SK-N-SH (cell line): ENCODE measurements around the gene TDRD10. TPM values are rescaled to one million over a fixed set of nuclear protein-coding genes. Genes with fewer than 3 reads are reported as not detected.

ENCODE experiments used
- CTCF ChIA-PET: fragments of 300-600, 350-600 bp; formaldehyde crosslinking; extraction: SDS; loops from one replicate; lab custom pipeline; 2021; lab: Yijun Ruan, JAX
- POLR2A ChIA-PET: fragments of 350-600 bp; sonication (Branson Sonifier 250); formaldehyde crosslinking; extraction: SDS; loops from one replicate; lab custom pipeline; 2020; ENCODE audit warnings: antibody characterized with exemption, inconsistent platforms; lab: Yijun Ruan, JAX
- DNase-seq: peaks from one replicate; pipeline ENCODE4 v3.0.0; 2012
- H2AFZ ChIP-seq: fragments of 200-600 bp; sonication (generic); 2 replicates; pipeline ENCODE4 v1.8.1; 2016; ENCODE audit warnings: antibody characterized with exemption, mild to moderate bottlenecking, low read depth
- H3F3A ChIP-seq: fragments of 200-600 bp; sonication (generic); replicated peaks from 2 replicates; pipeline ENCODE3; 2016; ENCODE audit warnings: antibody characterized with exemption, mild to moderate bottlenecking; ENCODE audit not compliant: insufficient read depth
- H3K27ac ChIP-seq, 2 experiments: fragments of 200-500 bp in 1 of 2; fragments of 200-600 bp in 1 of 2; sonication (Bioruptor generic) in 1 of 2; sonication (generic), shearing (Covaris generic) in 1 of 2; 2 replicates each; pipeline versions ENCODE4 v1.5.1 to v1.6.1; 2014 to 2016; ENCODE audit warnings: low read depth in 2 of 2, inconsistent platforms in 1 of 2, low read length in 1 of 2, mild to moderate bottlenecking in 1 of 2, mixed read lengths in 1 of 2
- H3K27me3 ChIP-seq: fragments of 200-600 bp; sonication (generic), shearing (Covaris generic); 2 replicates; pipeline ENCODE4 v1.6.1; 2016; ENCODE audit warnings: mixed run types; ENCODE audit not compliant: insufficient read depth
- H3K36me3 ChIP-seq, 2 experiments: fragments of 200-500 bp in 1 of 2; fragments of 200-600 bp in 1 of 2; sonication (Bioruptor generic) in 1 of 2; sonication (generic) in 1 of 2; replicated peaks in 1 of 2; 2 replicates each; pipeline versions ENCODE3 to v1.5.1; 2014 to 2016; ENCODE audit warnings: low read length in 1 of 2, mild to moderate bottlenecking in 1 of 2; ENCODE audit not compliant: insufficient read depth in 2 of 2, control insufficient read depth in 1 of 2
- H3K4me1 ChIP-seq, 2 experiments: fragments of 200-500 bp in 1 of 2; fragments of 200-600 bp in 1 of 2; sonication (Bioruptor generic) in 1 of 2; sonication (generic), shearing (Covaris generic) in 1 of 2; 2 replicates each; pipeline versions ENCODE4 v1.5.1 to v1.6.1; 2014 to 2016; ENCODE audit warnings: low read depth in 1 of 2, low read length in 1 of 2, mixed run types in 1 of 2; ENCODE audit not compliant: insufficient read depth in 2 of 2, control insufficient read depth in 1 of 2
- H3K4me2 ChIP-seq: fragments of 200-600 bp; sonication (generic), shearing (Covaris generic); 2 replicates; pipeline ENCODE4 v1.6.1; 2017; ENCODE audit warnings: mixed run types
- H3K4me3 ChIP-seq, 2 experiments: fragments of 200-500 bp in 1 of 2; fragments of 200-600 bp in 1 of 2; sonication (Bioruptor generic) in 1 of 2; sonication (generic), shearing (Covaris generic) in 1 of 2; 2 replicates each; pipeline versions ENCODE4 v1.5.1 to v1.8.1; 2014 to 2016; ENCODE audit warnings: low read depth in 2 of 2, inconsistent platforms in 1 of 2, low read length in 1 of 2, mild to moderate bottlenecking in 1 of 2, mixed read lengths in 1 of 2, moderate library complexity in 1 of 2
- H3K79me2 ChIP-seq: fragments of 200-600 bp; sonication (generic); 2 replicates; pipeline ENCODE4 v1.8.1; 2017; ENCODE audit warnings: mild to moderate bottlenecking; ENCODE audit not compliant: insufficient read depth
- H3K9ac ChIP-seq: fragments of 200-600 bp; sonication (generic); 2 replicates; pipeline ENCODE4 v1.6.1; 2017; ENCODE audit warnings: mixed run types
- H3K9me2 ChIP-seq: fragments of 200-600 bp; sonication (generic); 2 replicates; pipeline ENCODE4 v1.6.1; 2017; ENCODE audit warnings: mixed run types
- H3K9me3 ChIP-seq: fragments of 200-600 bp; sonication (generic); 2 replicates; pipeline ENCODE4 v1.6.1; 2017; ENCODE audit warnings: mixed run types, mild to moderate bottlenecking, moderate library complexity
- H4K20me1 ChIP-seq: fragments of 200-600 bp; sonication (generic); 2 replicates; pipeline ENCODE4 v1.6.1; 2017; ENCODE audit warnings: mild to moderate bottlenecking, mixed run types; ENCODE audit not compliant: insufficient read depth
- EZH2phosphoT487 ChIP-seq: fragments of 200-600 bp; sonication (generic); IDR thresholded peaks from 2 replicates; pipeline ENCODE4 v1.6.1; 2017; ENCODE audit warnings: low read depth, mixed run types, mild to moderate bottlenecking, antibody characterized with exemption, moderate library complexity, borderline replicate concordance
- FOSL2 ChIP-seq: IDR thresholded peaks from 2 replicates; pipeline ENCODE4 v1.4.0; 2012; ENCODE audit warnings: low read depth, mild to moderate bottlenecking, moderate library complexity, borderline replicate concordance
- FOXJ3 ChIP-seq: sonication (generic); formaldehyde crosslinking; IDR thresholded peaks from 2 replicates; pipeline ENCODE4 v1.5.1; 2020; ENCODE audit warnings: mild to moderate bottlenecking, missing genetic modification reagents
- FOXM1 ChIP-seq: IDR thresholded peaks from 2 replicates; pipeline ENCODE4 v1.4.0; 2012; ENCODE audit warnings: low read depth, mild to moderate bottlenecking
- NRF1 ChIP-seq: IDR thresholded peaks from 2 replicates; pipeline ENCODE4 v1.6.1; 2012; ENCODE audit warnings: low read depth, mild to moderate bottlenecking, low read length
- POLR2AphosphoS5 ChIP-seq: IDR thresholded peaks from 2 replicates; pipeline ENCODE4 v1.6.1; 2012; ENCODE audit warnings: low read depth, low read length
- RCOR1 ChIP-seq: fragments of 150-350 bp; IDR thresholded peaks from 2 replicates; pipeline ENCODE4 v1.6.1; 2017; ENCODE audit warnings: antibody characterized with exemption, low read length
- RXRA ChIP-seq: IDR thresholded peaks from 2 replicates; pipeline ENCODE4 v1.4.0; 2012; ENCODE audit warnings: low read depth, mild to moderate bottlenecking, borderline replicate concordance
- SIN3A ChIP-seq: IDR thresholded peaks from 2 replicates; pipeline ENCODE4 v1.6.1; 2012; ENCODE audit warnings: low read depth, mild to moderate bottlenecking, low read length, moderate library complexity, borderline replicate concordance
- TEAD4 ChIP-seq: IDR thresholded peaks from 2 replicates; pipeline ENCODE4 v1.4.0; 2012; ENCODE audit warnings: mild to moderate bottlenecking, borderline replicate concordance; ENCODE audit not compliant: insufficient read depth
- YY1 ChIP-seq: IDR thresholded peaks from 2 replicates; pipeline ENCODE4 v1.4.0; 2012; ENCODE audit warnings: low read depth, mild to moderate bottlenecking
- WGBS: methylation state at CpG from one replicate; pipeline ENCODE4 v1.1.6; 2017; ENCODE audit warnings: low lambda C conversion rate; 5-methylcytosine and 5-hydroxymethylcytosine counted together
- polyA plus RNA-seq, 3 experiments: library from polyadenylated mRNA; depleted of rRNA; stranded (reverse); fragments of >200 nt; gene quantifications; 2 replicates each; pipeline ENCODE4 v1.2.3, GENCODE V29; 2012
- TF ChIP-seq, protein P1 (sequence below): IDR thresholded peaks from 2 replicates; pipeline ENCODE4 v1.4.0; 2012; ENCODE audit warnings: low read depth
- TF ChIP-seq, protein P2 (sequence below): IDR thresholded peaks from 2 replicates; pipeline ENCODE4 v1.4.0; 2012; ENCODE audit warnings: low read depth, borderline replicate concordance
- TF ChIP-seq, protein P3 (sequence below): IDR thresholded peaks from 2 replicates; pipeline ENCODE4; 2012
- TF ChIP-seq, protein P4 (sequence below): fragments of 150-350 bp; IDR thresholded peaks from 2 replicates; pipeline ENCODE4 v1.6.1; 2017; ENCODE audit warnings: antibody characterized with exemption, low read length, low read depth, borderline replicate concordance
- TF ChIP-seq, protein P5 (sequence below): fragments of 150-350 bp; IDR thresholded peaks from 2 replicates; pipeline ENCODE4 v1.6.1; 2016; ENCODE audit warnings: mild to moderate bottlenecking, low read depth, low read length

Gene TDRD10
- polyA plus RNA-seq, 1 of the 3 experiments (the other 2 are of a cell fraction): not detected

DNA sequence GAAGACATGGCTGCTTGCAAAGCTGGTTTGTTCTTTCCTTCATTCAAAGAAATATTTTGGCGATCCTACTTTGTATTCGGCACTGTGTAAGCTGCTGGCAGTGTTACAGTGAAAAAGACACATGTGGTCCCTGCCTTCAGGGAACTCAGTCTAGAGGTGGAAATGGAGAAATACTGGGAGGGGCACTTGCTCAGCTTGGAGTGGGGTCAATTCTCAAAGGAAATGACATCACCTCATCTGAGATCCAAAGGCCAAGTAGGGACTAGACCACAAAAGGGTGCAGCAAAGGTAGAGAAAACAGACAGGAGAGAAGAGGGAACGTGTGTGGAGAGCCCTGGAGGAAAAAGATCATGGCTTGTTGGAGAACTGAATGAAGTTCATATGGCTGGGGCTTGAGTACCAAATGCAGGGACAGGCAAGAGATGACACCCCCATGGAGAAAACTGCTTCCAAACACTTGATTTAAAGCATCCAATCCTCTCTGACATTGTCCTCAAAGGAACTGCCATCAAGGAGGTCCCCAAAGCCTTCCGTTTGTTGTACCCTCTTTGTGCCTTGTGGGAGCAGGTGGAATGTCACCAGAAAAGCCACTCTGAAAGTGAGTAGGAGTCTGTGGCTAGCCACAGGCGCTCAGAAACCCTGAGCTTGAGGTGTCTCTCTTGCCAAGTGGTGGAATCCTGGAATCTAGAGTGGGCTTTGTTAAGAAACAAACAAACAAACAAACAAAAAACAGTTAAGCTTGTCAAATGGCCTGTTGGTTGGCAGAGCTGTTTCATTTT lies 48.3 kb upstream of the TDRD10 start:
- no peaks in the 10 kb centered on the region for H3K79me2 ChIP-seq
- H3K9me3 ChIP-seq: no peaks in the 10 kb centered on the region
- H3K9ac ChIP-seq: no peak overlapping the region
- no peaks in the 10 kb centered on the region for H3K9me2 ChIP-seq
- no peaks in the 10 kb centered on the region for H3K27me3 ChIP-seq
- POLR2A ChIA-PET: no interaction called here
- CTCF ChIA-PET: interaction anchor here (1.2 kb wide), 1 partner anchor 26 kb away, joined by 5 read pairs; no protein-coding TSS in a partner anchor
- H3F3A ChIP-seq: no peaks in the 10 kb centered on the region
- no peaks in the 10 kb centered on the region for H3K36me3 ChIP-seq
- TF ChIP-seq RCOR1: no peak
- TF ChIP-seq EZH2phosphoT487: no peak
- H2AFZ ChIP-seq: peak overlapping the region; percentile 38; the same call in 1 of the 2 replicates
- H3K4me2 ChIP-seq: no peak overlapping the region
- WGBS: 69% methylated on average over 5 of the region's 5 CpGs
- no peaks in the 10 kb centered on the region for H4K20me1 ChIP-seq
- no peak overlapping the region for H3K4me3 ChIP-seq
- 0 out of 4 replicates have a peak, but pooled peaks cover 0 to 6% of the 10 kb centered on the region in 2 experiments for H3K4me1 ChIP-seq
- H3K27ac ChIP-seq: no peak overlapping the region
- DNase-seq: no peak

DNA sequence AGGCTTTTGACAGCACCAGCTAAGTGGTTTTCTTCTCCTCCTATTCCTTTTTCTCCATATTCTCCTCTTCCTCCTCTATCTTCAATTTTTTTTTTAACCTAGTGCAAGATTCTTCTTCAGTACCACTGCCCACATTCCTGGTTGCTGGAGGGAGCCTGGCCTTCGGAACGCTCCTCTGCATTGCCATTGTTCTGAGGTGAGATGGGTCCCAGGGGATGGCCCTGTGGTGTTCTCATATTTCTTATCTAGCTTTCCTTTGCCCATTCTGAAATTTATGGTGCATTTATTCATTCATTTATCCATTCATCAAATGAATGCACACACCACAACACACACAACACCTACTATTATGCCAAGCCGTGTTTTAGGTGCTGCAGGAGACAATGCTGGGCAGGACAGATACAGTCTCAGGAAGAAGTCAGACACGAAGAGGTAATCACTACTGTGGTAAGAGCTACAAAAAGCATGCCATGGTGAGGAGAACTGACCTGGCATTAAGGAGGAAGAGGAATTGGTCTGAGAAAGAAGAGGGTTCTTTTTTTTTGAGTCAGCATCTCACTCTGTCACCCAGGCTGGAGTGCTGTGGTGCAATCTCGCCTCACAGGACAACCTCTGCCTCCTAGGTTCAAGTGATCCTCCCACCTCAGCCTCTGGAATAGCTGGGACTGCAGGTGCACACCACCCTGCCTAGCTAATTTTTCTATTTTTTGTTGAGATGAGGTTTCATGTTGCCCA lies 47.5 kb upstream of the TDRD10 start:
- Histone ChIP-seq H4K20me1 (no peaks in the 10 kb centered on the region), H3K9me2 (no peaks in the 10 kb centered on the region), H3K36me3 (no peaks in the 10 kb centered on the region), H3K27me3 (no peaks in the 10 kb centered on the region)
- no peak for DNase-seq
- TF ChIP-seq SIN3A: no peak
- TF ChIP-seq, protein P1, sequence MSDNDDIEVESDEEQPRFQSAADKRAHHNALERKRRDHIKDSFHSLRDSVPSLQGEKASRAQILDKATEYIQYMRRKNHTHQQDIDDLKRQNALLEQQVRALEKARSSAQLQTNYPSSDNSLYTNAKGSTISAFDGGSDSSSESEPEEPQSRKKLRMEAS: no peak
- TF ChIP-seq POLR2AphosphoS5: no peak
- no peak for TF ChIP-seq NRF1
- TF ChIP-seq, protein P2, sequence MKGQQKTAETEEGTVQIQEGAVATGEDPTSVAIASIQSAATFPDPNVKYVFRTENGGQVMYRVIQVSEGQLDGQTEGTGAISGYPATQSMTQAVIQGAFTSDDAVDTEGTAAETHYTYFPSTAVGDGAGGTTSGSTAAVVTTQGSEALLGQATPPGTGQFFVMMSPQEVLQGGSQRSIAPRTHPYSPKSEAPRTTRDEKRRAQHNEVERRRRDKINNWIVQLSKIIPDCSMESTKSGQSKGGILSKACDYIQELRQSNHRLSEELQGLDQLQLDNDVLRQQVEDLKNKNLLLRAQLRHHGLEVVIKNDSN: no peak
- TF ChIP-seq YY1: no peak
- TF ChIP-seq FOSL2: no peak
- TF ChIP-seq, protein P3, sequence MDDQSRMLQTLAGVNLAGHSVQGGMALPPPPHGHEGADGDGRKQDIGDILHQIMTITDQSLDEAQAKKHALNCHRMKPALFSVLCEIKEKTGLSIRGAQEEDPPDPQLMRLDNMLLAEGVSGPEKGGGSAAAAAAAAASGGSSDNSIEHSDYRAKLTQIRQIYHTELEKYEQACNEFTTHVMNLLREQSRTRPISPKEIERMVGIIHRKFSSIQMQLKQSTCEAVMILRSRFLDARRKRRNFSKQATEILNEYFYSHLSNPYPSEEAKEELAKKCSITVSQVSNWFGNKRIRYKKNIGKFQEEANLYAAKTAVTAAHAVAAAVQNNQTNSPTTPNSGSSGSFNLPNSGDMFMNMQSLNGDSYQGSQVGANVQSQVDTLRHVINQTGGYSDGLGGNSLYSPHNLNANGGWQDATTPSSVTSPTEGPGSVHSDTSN: no peak
- no peak for TF ChIP-seq FOXM1
- TF ChIP-seq FOXJ3 (CRISPR knock-in tag): no peak
- TF ChIP-seq, protein P4, sequence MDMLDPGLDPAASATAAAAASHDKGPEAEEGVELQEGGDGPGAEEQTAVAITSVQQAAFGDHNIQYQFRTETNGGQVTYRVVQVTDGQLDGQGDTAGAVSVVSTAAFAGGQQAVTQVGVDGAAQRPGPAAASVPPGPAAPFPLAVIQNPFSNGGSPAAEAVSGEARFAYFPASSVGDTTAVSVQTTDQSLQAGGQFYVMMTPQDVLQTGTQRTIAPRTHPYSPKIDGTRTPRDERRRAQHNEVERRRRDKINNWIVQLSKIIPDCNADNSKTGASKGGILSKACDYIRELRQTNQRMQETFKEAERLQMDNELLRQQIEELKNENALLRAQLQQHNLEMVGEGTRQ: no peak
- no peak for TF ChIP-seq TEAD4
- TF ChIP-seq RXRA: no peak
- TF ChIP-seq, protein P5, sequence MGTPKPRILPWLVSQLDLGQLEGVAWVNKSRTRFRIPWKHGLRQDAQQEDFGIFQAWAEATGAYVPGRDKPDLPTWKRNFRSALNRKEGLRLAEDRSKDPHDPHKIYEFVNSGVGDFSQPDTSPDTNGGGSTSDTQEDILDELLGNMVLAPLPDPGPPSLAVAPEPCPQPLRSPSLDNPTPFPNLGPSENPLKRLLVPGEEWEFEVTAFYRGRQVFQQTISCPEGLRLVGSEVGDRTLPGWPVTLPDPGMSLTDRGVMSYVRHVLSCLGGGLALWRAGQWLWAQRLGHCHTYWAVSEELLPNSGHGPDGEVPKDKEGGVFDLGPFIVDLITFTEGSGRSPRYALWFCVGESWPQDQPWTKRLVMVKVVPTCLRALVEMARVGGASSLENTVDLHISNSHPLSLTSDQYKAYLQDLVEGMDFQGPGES: no peak
- TF ChIP-seq, all 33 proteins: peak for 0
- no peak overlapping the region for H3K27ac ChIP-seq
- H3K4me1 ChIP-seq: peaks cover 2 to 6% of the 10 kb centered on the region in 2 experiments; a peak in 1 of 4 replicates
- no peak overlapping the region for H3K9ac ChIP-seq
- H3K9me3 ChIP-seq: no peaks in the 10 kb centered on the region
- no peak overlapping the region for H3K4me3 ChIP-seq
- H3K79me2 ChIP-seq: no peaks in the 10 kb centered on the region
- peaks cover 4% of the 10 kb centered on the region for H3F3A ChIP-seq
- ChIA-PET CTCF (interaction anchor here (1.2 kb wide), 1 partner anchor 26 kb away, joined by 5 read pairs; no protein-coding TSS in a partner anchor), POLR2A (no interaction called here)
- WGBS: 86% methylated on average over 5 of the region's 5 CpGs
- no peak overlapping the region for H3K4me2 ChIP-seq
- no peak overlapping the region for H2AFZ ChIP-seq
